Sigmoid colon (tissue), 3 donors: ENCODE data around the gene ZRANB1.

Experiments used
- CTCF ChIP-seq, 4 experiments: fragments of 450-650 bp in 3 of 4; fragments of 200-600 bp in 1 of 4; IDR thresholded peaks; one replicate each; pipeline ENCODE4 v1.5.1; 2016 to 2019; ENCODE audit warnings: antibody characterized with exemption in 4 of 4, mild to moderate bottlenecking in 3 of 4, moderate library complexity in 2 of 4
- POLR2A ChIP-seq, 2 donors: fragments of 450-650 bp; IDR thresholded peaks; one replicate each; pipeline ENCODE4 v1.6.1; 2016; ENCODE audit warnings: antibody characterized with exemption in 2 of 2, mild to moderate bottlenecking in 2 of 2, moderate library complexity in 2 of 2

- TF ChIP-seq CTCF (IDR thresholded peaks at IDR 0.05) = no peak
- no peak for TF ChIP-seq POLR2A (IDR thresholded peaks at IDR 0.05)
Observed at GRCh38 chr10:124926548-124926947, 15.4 kb upstream of the ZRANB1 start.
